ENCODE measurements around the gene RTP1.

- no peak for TF ChIP-seq CTCF (IDR thresholded peaks at IDR 0.05)
- TF ChIP-seq POLR2AphosphoS5 (IDR thresholded peaks at IDR 0.05) = no peak
- TF ChIP-seq POLR2A (IDR thresholded peaks at IDR 0.05) = no peak
Observed at GRCh38 chr3:187161556-187161955, 35.7 kb upstream of the RTP1 start.

Data from prostate gland (tissue), 2 donors.